Activated T-cell treated with anti-CD3 and anti-CD28 coated beads, Interleukin-2, amount 50 U/mL, for 72 hours (primary cell): ENCODE data around the gene MINDY1. TPM values are rescaled to one million over a fixed set of nuclear protein-coding genes. Genes with fewer than 3 reads are reported as not detected.

Experiments used
- ATAC-seq, 2 donors: fragments of 150-1000 bp; cut with Tn5 transposase; replicated peaks in 1 of 2; 2 replicates each; pipeline ENCODE4 v1.10.0; 2021; ENCODE audit warnings: moderate library complexity in 2 of 2, mild to moderate bottlenecking in 1 of 2
- DNase-seq, 2 donors: peaks; one replicate each; pipeline ENCODE4 v3.0.0; 2021 to 2022; ENCODE audit warnings: mixed read lengths in 1 of 2
- H3K27ac Mint-ChIP-seq: one replicate; pipeline ENCODE4 v1.8.0; 2022; ENCODE audit warnings: mild to moderate bottlenecking, moderate library complexity, mixed read lengths
- H3K27me3 Mint-ChIP-seq: one replicate; pipeline ENCODE4 v1.8.0; 2022; ENCODE audit warnings: low read depth, mixed read lengths
- H3K36me3 Mint-ChIP-seq, 2 donors: one replicate each; pipeline ENCODE4 v1.8.0; 2022; ENCODE audit warnings: mixed read lengths in 2 of 2, mild to moderate bottlenecking in 1 of 2; ENCODE audit not compliant: insufficient read depth in 2 of 2
- H3K4me1 Mint-ChIP-seq: one replicate; pipeline ENCODE4 v1.8.0; 2022; ENCODE audit warnings: low read depth, mixed read lengths
- H3K4me3 Mint-ChIP-seq, 2 donors: one replicate each; pipeline ENCODE4 v1.8.0; 2022; ENCODE audit warnings: mild to moderate bottlenecking in 2 of 2, mixed read lengths in 2 of 2, moderate library complexity in 2 of 2
- H3K9me3 Mint-ChIP-seq, 2 donors: one replicate each; pipeline ENCODE4 v1.8.0; 2022; ENCODE audit warnings: mixed read lengths in 2 of 2
- total RNA-seq, 2 donors: library from RNA; stranded (reverse); gene quantifications; one replicate each; pipeline ENCODE4 v1.2.3, GENCODE V29; 2022

The MINDY1 gene
- total RNA-seq, 2 donors from 2014 or later = 10.9 to 11.9 TPM

GRCh38 chr1:151037032-151037431, 30.3 kb upstream of the MINDY1 start:
- Mint-ChIP-seq H3K9me3 (no peaks in the 10 kb centered on the region), H3K36me3 (peaks cover 0 to 5% of the 10 kb centered on the region in 2 donors), H3K4me3 (no peak overlapping the region), H3K4me1 (no peaks in the 10 kb centered on the region), H3K27ac (no peak overlapping the region), H3K27me3 (no peaks in the 10 kb centered on the region)
- DNase-seq (no peak), ATAC-seq (no peak)

- Mint-ChIP-seq H3K27ac (no peak within 1 kb of the TSS), H3K4me3 (no peak within 1 kb of the TSS), H3K36me3 (peaks cover 0 to 8% of the 10 kb centered on the region in 2 donors), H3K27me3 (no peaks in the 10 kb centered on the region), H3K4me1 (no peaks in the 10 kb centered on the region), H3K9me3 (no peaks in the 10 kb centered on the region)
- ATAC-seq (no peak), DNase-seq (no peak)
Observed at GRCh38 chr1:151036356-151036755, 29.7 kb upstream of the MINDY1 start, which contains the start of gene BNIPL. Gene BNIPL, plus strand, starts transcription at chr1:151036586. Its CDS starts 140 bp downstream, at chr1:151036726.

- Mint-ChIP-seq H3K27me3 (no peaks in the 10 kb centered on the region), H3K36me3 (peaks cover 0 to 10% of the 10 kb centered on the region in 2 donors), H3K4me3 (no peak overlapping the region), H3K9me3 (no peaks in the 10 kb centered on the region), H3K4me1 (no peaks in the 10 kb centered on the region), H3K27ac (peak overlapping the region; percentile 34)
- DNase-seq = no peak
- ATAC-seq = no peak
Observed at GRCh38 chr1:151035167-151035566, 28.5 kb upstream of the MINDY1 start.

GRCh38 chr1:151032164-151032563, 25.5 kb upstream of the MINDY1 start:
- Mint-ChIP-seq H3K27ac (no peak overlapping the region), H3K4me1 (no peaks in the 10 kb centered on the region), H3K9me3 (no peaks in the 10 kb centered on the region), H3K4me3 (no peak overlapping the region), H3K36me3 (peaks cover 0 to 10% of the 10 kb centered on the region in 2 donors), H3K27me3 (no peaks in the 10 kb centered on the region)
- DNase-seq = no peak
- no peak for ATAC-seq

- H3K4me1 Mint-ChIP-seq = peaks cover 6% of the 10 kb centered on the region
- no peaks in the 10 kb centered on the region for H3K27me3 Mint-ChIP-seq
- DNase-seq (no peak), ATAC-seq (no peak)
- no peak overlapping the region for H3K27ac Mint-ChIP-seq
- H3K9me3 Mint-ChIP-seq = no peaks in the 10 kb centered on the region
- peaks cover 2 to 6% of the 10 kb centered on the region in 2 donors for H3K36me3 Mint-ChIP-seq
- no peak overlapping the region for H3K4me3 Mint-ChIP-seq
Observed at GRCh38 chr1:151026460-151026859, 19.8 kb upstream of the MINDY1 start.

GRCh38 chr1:151024540-151025146, 17.9 kb upstream of the MINDY1 start:
- Mint-ChIP-seq H3K4me1 (peaks cover 6% of the 10 kb centered on the region), H3K36me3 (peaks cover 2 to 4% of the 10 kb centered on the region in 2 donors), H3K27me3 (no peaks in the 10 kb centered on the region), H3K4me3 (peak overlapping the region; percentile 40 to 56), H3K9me3 (no peaks in the 10 kb centered on the region), H3K27ac (no peak overlapping the region)
- peak; percentile 86 to 87 for DNase-seq
- peak; percentile 96 to 99 for ATAC-seq

GRCh38 chr1:151013518-151013917, 6.8 kb upstream of the MINDY1 start:
- no peaks in the 10 kb centered on the region for H3K27me3 Mint-ChIP-seq
- H3K9me3 Mint-ChIP-seq = no peaks in the 10 kb centered on the region
- ATAC-seq (no peak), DNase-seq (no peak)
- H3K4me3 Mint-ChIP-seq = no peak overlapping the region
- peaks cover 35% of the 10 kb centered on the region for H3K4me1 Mint-ChIP-seq
- peaks cover under 1 to 5% of the 10 kb centered on the region in 2 donors for H3K36me3 Mint-ChIP-seq
- no peak overlapping the region for H3K27ac Mint-ChIP-seq

GRCh38 chr1:151012684-151013471, 6.2 kb upstream of the MINDY1 start:
- no peaks in the 10 kb centered on the region for H3K9me3 Mint-ChIP-seq
- H3K4me1 Mint-ChIP-seq = peaks cover 38% of the 10 kb centered on the region
- H3K27ac Mint-ChIP-seq = no peak overlapping the region
- no peak for ATAC-seq
- peaks cover 2 to 3% of the 10 kb centered on the region in 2 donors for H3K36me3 Mint-ChIP-seq
- H3K27me3 Mint-ChIP-seq = no peaks in the 10 kb centered on the region
- DNase-seq = no peak
- no peak overlapping the region for H3K4me3 Mint-ChIP-seq

GRCh38 chr1:151011154-151011850, 4.6 kb upstream of the MINDY1 start:
- H3K9me3 Mint-ChIP-seq = no peaks in the 10 kb centered on the region
- DNase-seq (no peak), ATAC-seq (no peak)
- H3K4me3 Mint-ChIP-seq = no peak overlapping the region
- peaks cover 2 to 3% of the 10 kb centered on the region in 2 donors for H3K36me3 Mint-ChIP-seq
- no peak overlapping the region for H3K27ac Mint-ChIP-seq
- no peaks in the 10 kb centered on the region for H3K27me3 Mint-ChIP-seq
- H3K4me1 Mint-ChIP-seq = peaks cover 53% of the 10 kb centered on the region

GRCh38 chr1:151010346-151010726, 3.6 kb upstream of the MINDY1 start:
- H3K4me3 Mint-ChIP-seq = peak overlapping the region in 1 of 2 donors; percentile 39
- ATAC-seq = no peak
- peaks cover 63% of the 10 kb centered on the region for H3K4me1 Mint-ChIP-seq
- no peaks in the 10 kb centered on the region for H3K9me3 Mint-ChIP-seq
- no peak overlapping the region for H3K27ac Mint-ChIP-seq
- H3K36me3 Mint-ChIP-seq = peaks cover 2 to 3% of the 10 kb centered on the region in 2 donors
- no peak for DNase-seq
- no peaks in the 10 kb centered on the region for H3K27me3 Mint-ChIP-seq

GRCh38 chr1:151009674-151010345, 3.1 kb upstream of the MINDY1 start:
- DNase-seq (no peak), ATAC-seq (no peak)
- H3K27me3 Mint-ChIP-seq = no peaks in the 10 kb centered on the region
- peak overlapping the region; percentile 99 for H3K4me3 Mint-ChIP-seq
- peak overlapping the region; percentile 62 for H3K27ac Mint-ChIP-seq
- peaks cover 68% of the 10 kb centered on the region for H3K4me1 Mint-ChIP-seq
- no peaks in the 10 kb centered on the region for H3K9me3 Mint-ChIP-seq
- H3K36me3 Mint-ChIP-seq = peaks cover 2 to 3% of the 10 kb centered on the region in 2 donors

GRCh38 chr1:151009206-151009587, 2.5 kb upstream of the MINDY1 start:
- peak in 1 of 2 donors; percentile 29 for DNase-seq
- Mint-ChIP-seq H3K27me3 (no peaks in the 10 kb centered on the region), H3K27ac (peak overlapping the region; percentile 62), H3K4me1 (peaks cover 72% of the 10 kb centered on the region), H3K4me3 (peak overlapping the region; percentile 99), H3K36me3 (peaks cover 2 to 3% of the 10 kb centered on the region in 2 donors), H3K9me3 (no peaks in the 10 kb centered on the region)
- ATAC-seq = peak in 1 of 2 donors; percentile 15
